Astrocyte (in vitro differentiated cells and primary cell): ENCODE data around the gene DSCAM. TPM values are rescaled to one million over a fixed set of nuclear protein-coding genes. Genes with fewer than 3 reads are reported as not detected.
A peak's percentile ranks its signal among the peaks of the same experiment; 100 is the strongest.

Source experiments
- DNase-seq: peaks from one replicate; pipeline ENCODE4 v3.0.0-alpha.2; 2010; ENCODE audit warnings: low read depth
- FAIRE-seq: peaks from 2 replicates; lab custom pipeline; 2011; peaks lifted over from hg19 to GRCh38; lab: Jason Lieb, UNC
- H2AFZ ChIP-seq: 2 replicates; pipeline ENCODE4 v1.6.0; 2012; ENCODE audit warnings: low read depth, low read length, inconsistent platforms
- H3K27ac ChIP-seq: 2 replicates; pipeline ENCODE4 v1.5.1; 2011; ENCODE audit warnings: low read depth, low read length, inconsistent platforms
- H3K27me3 ChIP-seq: 2 replicates; pipeline ENCODE4 v1.6.0; 2011; ENCODE audit warnings: low read length, inconsistent platforms; ENCODE audit not compliant: insufficient read depth
- H3K36me3 ChIP-seq: 2 replicates; pipeline ENCODE4 v1.5.1; 2011; ENCODE audit warnings: low read length, inconsistent platforms; ENCODE audit not compliant: insufficient read depth
- H3K4me1 ChIP-seq: 2 replicates; pipeline ENCODE4 v1.5.1; 2011; ENCODE audit warnings: low read length, inconsistent platforms; ENCODE audit not compliant: insufficient read depth
- H3K4me2 ChIP-seq: 2 replicates; pipeline ENCODE4 v1.6.0; 2012; ENCODE audit warnings: low read length, inconsistent platforms
- H3K4me3 ChIP-seq: 2 replicates; pipeline ENCODE4 v1.5.1; 2011; ENCODE audit warnings: low read depth, mild to moderate bottlenecking, low read length, inconsistent platforms; ENCODE audit not compliant: insufficient read depth
- H3K79me2 ChIP-seq: 2 replicates; pipeline ENCODE4 v1.6.0; 2012; ENCODE audit warnings: mild to moderate bottlenecking, low read length, inconsistent platforms; ENCODE audit not compliant: insufficient read depth
- H3K9ac ChIP-seq: 2 replicates; pipeline ENCODE4 v1.6.0; 2012; ENCODE audit warnings: mild to moderate bottlenecking, low read length, inconsistent platforms
- H3K9me3 ChIP-seq: 2 replicates; pipeline ENCODE4 v1.5.1; 2012; ENCODE audit warnings: low read depth, mild to moderate bottlenecking, low read length, inconsistent platforms; ENCODE audit not compliant: insufficient read depth
- H4K20me1 ChIP-seq: 2 replicates; pipeline ENCODE4 v1.6.0; 2012; ENCODE audit warnings: low read length, inconsistent platforms; ENCODE audit not compliant: insufficient read depth
- H3K27ac Mint-ChIP-seq: one replicate; pipeline ENCODE4 v1.8.0; 2021; ENCODE audit warnings: mild to moderate bottlenecking, mixed read lengths; ENCODE audit not compliant: unreplicated experiment
- H3K27me3 Mint-ChIP-seq: one replicate; pipeline ENCODE4 v1.8.0; 2021; ENCODE audit warnings: low read depth, mixed read lengths; ENCODE audit not compliant: unreplicated experiment
- H3K36me3 Mint-ChIP-seq: one replicate; pipeline ENCODE4 v1.8.0; 2021; ENCODE audit warnings: low read depth, mixed read lengths; ENCODE audit not compliant: unreplicated experiment
- H3K4me1 Mint-ChIP-seq: one replicate; pipeline ENCODE4 v1.8.0; 2021; ENCODE audit warnings: low read depth, mixed read lengths; ENCODE audit not compliant: unreplicated experiment
- H3K4me3 Mint-ChIP-seq: one replicate; pipeline ENCODE4 v1.8.0; 2021; ENCODE audit warnings: mild to moderate bottlenecking, moderate library complexity, mixed read lengths; ENCODE audit not compliant: unreplicated experiment
- H3K9me3 Mint-ChIP-seq: one replicate; pipeline ENCODE4 v1.8.0; 2021; ENCODE audit warnings: mild to moderate bottlenecking, mixed read lengths; ENCODE audit not compliant: unreplicated experiment
- EZH2 ChIP-seq: IDR thresholded peaks from 2 replicates; pipeline ENCODE4 v1.6.1; 2012; ENCODE audit warnings: mild to moderate bottlenecking, low read length, inconsistent platforms; ENCODE audit not compliant: insufficient read depth
- total RNA-seq: library from RNA; stranded (reverse); gene quantifications from 2 replicates; pipeline ENCODE4 v1.2.1, GENCODE V29; 2021
- TF ChIP-seq, protein P1 (sequence below): IDR thresholded peaks from 2 replicates; pipeline ENCODE4 v1.5.1; 2011; ENCODE audit warnings: low read depth, mild to moderate bottlenecking, inconsistent platforms, low read length, moderate library complexity; ENCODE audit not compliant: insufficient read depth

The DSCAM gene
- total RNA-seq, 1 donor from 2014 or later: 0.18 TPM

DNA sequence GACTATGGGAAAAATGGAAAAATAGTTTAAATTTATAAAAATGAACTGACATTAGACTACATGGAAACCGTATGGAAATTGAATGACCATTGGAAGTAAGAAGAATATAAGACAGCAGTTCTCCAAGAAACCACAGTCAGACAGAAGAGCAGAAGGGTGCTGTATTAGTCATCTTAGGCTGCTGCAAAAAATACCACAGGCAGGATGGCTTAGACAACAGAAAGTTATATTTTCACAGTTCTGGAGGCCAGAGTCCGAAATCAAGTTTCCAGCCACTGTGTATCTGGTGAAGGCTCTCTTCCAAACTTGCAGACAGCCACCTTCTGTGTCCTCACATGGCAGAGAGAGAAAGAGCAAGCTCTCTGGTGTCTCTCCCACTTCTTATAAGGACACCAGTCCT is 175.2 kb downstream of the DSCAM start:
- H3K36me3 Mint-ChIP-seq: no peaks in the 10 kb centered on the region
- H3K27ac Mint-ChIP-seq: no peak overlapping the region
- H3K4me1 Mint-ChIP-seq: peaks cover 9% of the 10 kb centered on the region
- H3K9me3 ChIP-seq: no peaks in the 10 kb centered on the region
- H3K4me3 Mint-ChIP-seq: no peak overlapping the region
- H3K27me3 ChIP-seq: no peaks in the 10 kb centered on the region
- FAIRE-seq: peak; percentile 39
- no peak overlapping the region for H3K4me3 ChIP-seq
- peak overlapping the region; percentile 8 for H3K9ac ChIP-seq
- no peak overlapping the region for H3K27ac ChIP-seq
- peaks cover 4% of the 10 kb centered on the region for H3K9me3 Mint-ChIP-seq
- H3K36me3 ChIP-seq: no peaks in the 10 kb centered on the region
- H3K4me1 ChIP-seq: no peaks in the 10 kb centered on the region
- no peak for TF ChIP-seq EZH2
- TF ChIP-seq, protein P1, sequence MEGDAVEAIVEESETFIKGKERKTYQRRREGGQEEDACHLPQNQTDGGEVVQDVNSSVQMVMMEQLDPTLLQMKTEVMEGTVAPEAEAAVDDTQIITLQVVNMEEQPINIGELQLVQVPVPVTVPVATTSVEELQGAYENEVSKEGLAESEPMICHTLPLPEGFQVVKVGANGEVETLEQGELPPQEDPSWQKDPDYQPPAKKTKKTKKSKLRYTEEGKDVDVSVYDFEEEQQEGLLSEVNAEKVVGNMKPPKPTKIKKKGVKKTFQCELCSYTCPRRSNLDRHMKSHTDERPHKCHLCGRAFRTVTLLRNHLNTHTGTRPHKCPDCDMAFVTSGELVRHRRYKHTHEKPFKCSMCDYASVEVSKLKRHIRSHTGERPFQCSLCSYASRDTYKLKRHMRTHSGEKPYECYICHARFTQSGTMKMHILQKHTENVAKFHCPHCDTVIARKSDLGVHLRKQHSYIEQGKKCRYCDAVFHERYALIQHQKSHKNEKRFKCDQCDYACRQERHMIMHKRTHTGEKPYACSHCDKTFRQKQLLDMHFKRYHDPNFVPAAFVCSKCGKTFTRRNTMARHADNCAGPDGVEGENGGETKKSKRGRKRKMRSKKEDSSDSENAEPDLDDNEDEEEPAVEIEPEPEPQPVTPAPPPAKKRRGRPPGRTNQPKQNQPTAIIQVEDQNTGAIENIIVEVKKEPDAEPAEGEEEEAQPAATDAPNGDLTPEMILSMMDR: no peak
- H3K4me2 ChIP-seq: peak overlapping the region; percentile 57
- H2AFZ ChIP-seq: no peak overlapping the region
- DNase-seq: peak; percentile 73
- H3K79me2 ChIP-seq: no peaks in the 10 kb centered on the region
- no peaks in the 10 kb centered on the region for H3K27me3 Mint-ChIP-seq
- H4K20me1 ChIP-seq: no peaks in the 10 kb centered on the region

DNA sequence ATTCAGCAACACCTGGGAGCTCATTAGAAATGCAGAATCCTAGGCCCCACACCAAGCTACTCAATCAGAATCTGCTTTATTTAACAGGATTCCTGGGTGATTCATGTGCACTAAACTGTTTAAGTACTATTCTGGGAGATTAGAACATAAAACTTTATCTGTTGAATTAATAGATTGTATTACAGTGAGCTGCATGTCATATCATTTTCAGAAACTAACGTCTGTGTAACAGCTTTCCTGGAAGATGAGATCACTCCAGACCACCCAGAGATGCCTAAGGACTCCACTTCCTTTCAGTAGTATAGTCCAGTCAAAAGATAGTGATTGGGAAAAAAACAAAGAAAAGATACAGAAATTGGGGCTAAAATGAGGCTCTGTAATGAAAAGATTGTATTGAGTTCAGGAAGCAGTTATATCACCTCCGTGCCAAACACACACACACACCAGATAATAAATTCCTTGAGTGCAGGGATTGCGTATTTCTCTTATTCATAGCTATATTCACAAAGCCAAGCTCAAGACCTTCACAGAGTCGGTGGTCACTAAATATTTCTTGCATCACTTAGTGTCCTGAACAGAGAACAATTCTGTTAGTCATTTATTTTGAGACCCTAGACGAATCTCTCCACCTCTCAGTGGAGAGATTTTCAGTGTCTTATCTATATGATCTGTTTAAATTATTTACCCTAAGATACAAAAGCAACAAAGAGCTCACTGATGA is 178.2 kb downstream of the DSCAM start:
- no peaks in the 10 kb centered on the region for H3K9me3 ChIP-seq
- no peaks in the 10 kb centered on the region for H3K79me2 ChIP-seq
- peaks cover 8% of the 10 kb centered on the region for H3K9me3 Mint-ChIP-seq
- H3K4me2 ChIP-seq: no peak overlapping the region
- no peak overlapping the region for H3K4me3 ChIP-seq
- FAIRE-seq: no peak
- H3K36me3 ChIP-seq: no peaks in the 10 kb centered on the region
- TF ChIP-seq, protein P1: no peak
- no peak for TF ChIP-seq EZH2
- H3K36me3 Mint-ChIP-seq: no peaks in the 10 kb centered on the region
- H2AFZ ChIP-seq: no peak overlapping the region
- DNase-seq: peak; percentile 64
- H3K27ac ChIP-seq: no peak overlapping the region
- H3K27me3 Mint-ChIP-seq: no peaks in the 10 kb centered on the region
- H3K9ac ChIP-seq: no peak overlapping the region
- no peaks in the 10 kb centered on the region for H4K20me1 ChIP-seq
- no peak overlapping the region for H3K4me3 Mint-ChIP-seq
- H3K4me1 Mint-ChIP-seq: peaks cover 9% of the 10 kb centered on the region
- H3K27ac Mint-ChIP-seq: no peak overlapping the region
- no peaks in the 10 kb centered on the region for H3K27me3 ChIP-seq
- H3K4me1 ChIP-seq: no peaks in the 10 kb centered on the region

DNA sequence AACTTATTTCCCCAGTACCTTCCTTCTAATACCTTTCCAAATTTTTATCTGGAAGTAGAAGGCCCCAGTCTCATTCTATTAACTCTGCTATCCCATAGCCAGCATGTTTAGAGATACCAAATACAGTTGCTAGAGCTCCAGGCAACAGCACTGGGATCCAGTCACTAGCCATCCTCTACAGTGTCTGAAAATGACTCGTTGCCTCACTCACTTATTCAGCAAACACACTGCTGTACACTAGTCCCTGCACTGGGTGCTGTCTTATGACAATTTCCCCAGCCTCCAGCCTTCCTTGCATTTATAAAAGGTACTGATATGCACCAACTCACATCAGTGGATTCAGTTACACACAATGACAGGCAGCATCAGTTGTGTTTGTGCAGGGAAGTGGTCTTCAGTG is 179.0 kb downstream of the DSCAM start:
- Mint-ChIP-seq H3K27me3 (no peaks in the 10 kb centered on the region), H3K4me1 (peaks cover 9% of the 10 kb centered on the region), H3K9me3 (peaks cover 8% of the 10 kb centered on the region), H3K36me3 (no peaks in the 10 kb centered on the region), H3K4me3 (no peak overlapping the region), H3K27ac (peak overlapping the region; percentile 4)
- H3K79me2 ChIP-seq: no peaks in the 10 kb centered on the region
- H3K36me3 ChIP-seq: no peaks in the 10 kb centered on the region
- FAIRE-seq (no peak), DNase-seq (no peak)
- H3K4me3 ChIP-seq: no peak overlapping the region
- H3K9ac ChIP-seq: no peak overlapping the region
- H3K27ac ChIP-seq: no peak overlapping the region
- no peak overlapping the region for H3K4me2 ChIP-seq
- no peaks in the 10 kb centered on the region for H3K4me1 ChIP-seq
- TF ChIP-seq EZH2: no peak
- TF ChIP-seq, protein P1: no peak
- H2AFZ ChIP-seq: no peak overlapping the region
- H3K9me3 ChIP-seq: no peaks in the 10 kb centered on the region
- H3K27me3 ChIP-seq: no peaks in the 10 kb centered on the region
- no peaks in the 10 kb centered on the region for H4K20me1 ChIP-seq
